Cardiac septum (tissue), 1 donor: ENCODE measurements around the gene TRANK1. TPM values are rescaled to one million over a fixed set of nuclear protein-coding genes. Genes with fewer than 3 reads are reported as not detected.
A peak's percentile ranks its signal among the peaks of the same experiment; 100 is the strongest.
"Not testable (repeated sequence)": the region's sequence is repeated elsewhere in the genome, so short reads cannot be mapped to it uniquely, and the experiment has no call there.

ENCODE experiments used
- DNase-seq: peaks from one replicate; pipeline ENCODE4 v3.0.0-alpha.2; 2020; ENCODE audit warnings: low spot score
- intact Hi-C: fragments of 100-400 bp; cut with DNase I; formaldehyde crosslinking; loops from one replicate; pipeline ENCODE4 v1.14.0; 2022
- total RNA-seq: library from RNA; stranded (reverse); fragmentation: NEBNext Ultra II Directional; extraction: Animal tissue kit (Norgen Biotek cat#: 25700); gene quantifications from one replicate; pipeline ENCODE4 v1.2.1, GENCODE V29; 2021
- donor health status: DM: no; HTN: no; CAD: no.

TRANK1 gene
- total RNA-seq, 1 donor from 2014 or later: 6.3 TPM

- intact Hi-C loops: no loop called here
Measured at GRCh38 chr3:36923981-36924743, 20.7 kb downstream of the TRANK1 start.

GRCh38 chr3:36923523-36923943, 21.3 kb downstream of the TRANK1 start:
- intact Hi-C loops: no loop called here
- DNase-seq: no peak

More at GRCh38 chr3:36923981-36924743, 20.7 kb downstream of the TRANK1 start:
- DNase-seq: no peak

- DNase-seq: no peak
- intact Hi-C loops: no loop called here
Measured at GRCh38 chr3:36920884-36921567, 23.8 kb downstream of the TRANK1 start.

GRCh38 chr3:36919439-36920160, 25.3 kb downstream of the TRANK1 start:
- DNase-seq: no peak
- intact Hi-C loops: no loop called here

GRCh38 chr3:36918050-36918449, 26.8 kb downstream of the TRANK1 start:
- DNase-seq: no peak
- intact Hi-C loops: no loop called here

- DNase-seq: no peak
- intact Hi-C loops: no loop called here
Measured at GRCh38 chr3:36911990-36912804, 32.7 kb downstream of the TRANK1 start.

- intact Hi-C loops: loop anchor here (2.0 to 10.0 kb wide), 2 partner anchors 49 to 305 kb away; no protein-coding TSS in a partner anchor
- no peak for DNase-seq
Measured at GRCh38 chr3:36909666-36910065, 35.2 kb downstream of the TRANK1 start.

GRCh38 chr3:36909181-36909580, 35.7 kb downstream of the TRANK1 start:
- intact Hi-C loops: loop anchor here (2.0 to 10.0 kb wide), 2 partner anchors 50 to 306 kb away; no protein-coding TSS in a partner anchor
- DNase-seq: no peak

- intact Hi-C loops: loop anchor here (2.0 to 10.0 kb wide), 2 partner anchors 50 to 306 kb away; no protein-coding TSS in a partner anchor
- no peak for DNase-seq
Measured at GRCh38 chr3:36908647-36909180, 36.1 kb downstream of the TRANK1 start.

- intact Hi-C loops: loop anchor here (2.0 to 10.0 kb wide), 2 partner anchors 51 to 307 kb away; no protein-coding TSS in a partner anchor
- DNase-seq: peak; percentile 86
Measured at GRCh38 chr3:36907911-36908646, 36.8 kb downstream of the TRANK1 start.

- no peak for DNase-seq
- intact Hi-C loops: loop anchor here (10.0 kb wide), 1 partner anchor 308 kb away; no protein-coding TSS in a partner anchor
Measured at GRCh38 chr3:36906504-36907149, 38.2 kb downstream of the TRANK1 start.

- DNase-seq: no peak
- intact Hi-C loops: loop anchor here (10.0 kb wide), 1 partner anchor 309 kb away; no protein-coding TSS in a partner anchor
Measured at GRCh38 chr3:36905545-36905944, 39.3 kb downstream of the TRANK1 start.

- DNase-seq: no peak
- intact Hi-C loops: loop anchor here (10.0 kb wide), 1 partner anchor 310 kb away; no protein-coding TSS in a partner anchor
Measured at GRCh38 chr3:36904641-36905040, 40.2 kb downstream of the TRANK1 start.

- intact Hi-C loops: loop anchor here (10.0 kb wide), 1 partner anchor 311 kb away; no protein-coding TSS in a partner anchor
- not testable (repeated sequence) for DNase-seq
Measured at GRCh38 chr3:36904065-36904464, 40.8 kb downstream of the TRANK1 start.

- DNase-seq: no peak
- intact Hi-C loops: loop anchor here (2.0 to 10.0 kb wide), 2 partner anchors 54 to 312 kb away; no protein-coding TSS in a partner anchor
Measured at GRCh38 chr3:36903119-36903882, 41.6 kb downstream of the TRANK1 start.

GRCh38 chr3:36901588-36901987, 43.3 kb downstream of the TRANK1 start:
- DNase-seq: no peak
- intact Hi-C loops: loop anchor here (10.0 kb wide), 1 partner anchor 313 kb away; no protein-coding TSS in a partner anchor
